ENCODE data around the gene NTN5.
"Not testable (repeated sequence)": the region's sequence is repeated elsewhere in the genome, so short reads cannot be mapped to it uniquely, and the experiment has no call there.

The NTN5 gene

DNA sequence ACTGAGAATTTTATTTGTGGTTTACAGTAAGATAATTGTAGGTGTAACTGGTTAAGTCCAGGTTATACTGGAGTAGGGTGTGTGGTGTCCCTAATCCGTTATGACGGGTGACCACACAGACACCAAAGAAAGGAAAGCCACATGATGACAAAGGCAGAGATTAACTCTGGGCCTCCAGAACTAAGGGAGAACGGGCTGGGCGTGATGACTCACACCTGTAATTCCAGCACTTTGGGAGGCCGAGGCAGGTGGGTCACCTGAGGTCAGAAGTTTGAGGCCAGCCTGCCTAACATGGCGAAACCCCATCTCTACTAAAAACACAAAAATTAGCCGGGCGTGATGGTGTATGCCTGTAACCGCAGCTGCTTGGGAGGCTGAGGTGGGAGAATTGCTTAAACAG lies 12.8 kb upstream of the NTN5 start:
- Mint-ChIP-seq H3K9me3 (no peaks in the 10 kb centered on the region), H3K36me3 (ENCODE audit: low read depth) (no peaks in the 10 kb centered on the region), H3K27me3 (no peaks in the 10 kb centered on the region), H3K27ac (no peak overlapping the region), H3K4me3 (no peak overlapping the region), H3K4me1 (ENCODE audit: low read depth) (no peaks in the 10 kb centered on the region)
- no peak for DNase-seq

DNA sequence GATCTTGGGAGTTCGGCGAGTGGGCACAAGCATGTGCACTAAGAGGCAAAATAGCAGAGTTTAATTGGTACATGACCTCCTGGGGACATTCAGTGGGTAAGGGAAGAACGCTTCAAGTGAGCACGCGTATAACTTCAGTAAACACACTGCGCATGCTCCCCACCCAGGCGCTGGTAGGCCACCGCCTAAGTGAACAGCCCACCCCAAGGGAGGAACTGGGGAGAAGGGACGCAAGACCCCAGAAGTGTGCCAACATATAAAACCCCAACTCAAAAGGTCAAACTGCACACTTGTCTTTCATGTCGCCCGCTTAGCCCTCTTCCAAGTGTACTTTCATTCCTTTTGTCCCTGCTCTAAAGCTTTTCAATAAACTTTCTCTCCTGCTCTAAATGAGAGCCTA lies 10.5 kb upstream of the NTN5 start:
- no peaks in the 10 kb centered on the region for H3K36me3 Mint-ChIP-seq (ENCODE audit: low read depth)
- H3K27me3 Mint-ChIP-seq, result no peaks in the 10 kb centered on the region
- no peak overlapping the region for H3K27ac Mint-ChIP-seq
- no peak overlapping the region for H3K4me3 Mint-ChIP-seq
- peak; percentile 55 for DNase-seq
- no peaks in the 10 kb centered on the region for H3K4me1 Mint-ChIP-seq (ENCODE audit: low read depth)
- no peaks in the 10 kb centered on the region for H3K9me3 Mint-ChIP-seq

DNA sequence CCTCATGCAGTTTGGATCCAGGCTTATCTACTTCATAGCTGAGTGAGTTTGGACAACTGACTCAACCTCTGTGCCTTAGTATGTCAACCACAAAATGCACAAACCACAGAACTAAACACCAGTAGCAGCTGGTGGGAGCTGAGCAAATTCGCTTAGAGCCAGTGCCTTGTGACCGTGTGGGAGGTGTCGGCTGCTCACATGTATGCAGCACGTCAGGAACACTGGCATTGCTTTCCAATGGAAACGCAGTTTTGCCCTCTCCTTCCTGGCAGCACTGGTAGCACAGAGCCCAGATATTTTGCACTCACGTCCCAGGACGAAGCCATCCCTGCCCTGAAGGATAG lies 8.3 kb upstream of the NTN5 start:
- H3K4me1 Mint-ChIP-seq (ENCODE audit: low read depth), result no peaks in the 10 kb centered on the region
- no peak overlapping the region for H3K4me3 Mint-ChIP-seq
- H3K27ac Mint-ChIP-seq, result no peak overlapping the region
- H3K27me3 Mint-ChIP-seq, result no peaks in the 10 kb centered on the region
- H3K36me3 Mint-ChIP-seq (ENCODE audit: low read depth), result no peaks in the 10 kb centered on the region
- H3K9me3 Mint-ChIP-seq, result no peaks in the 10 kb centered on the region
- DNase-seq, result no peak

DNA sequence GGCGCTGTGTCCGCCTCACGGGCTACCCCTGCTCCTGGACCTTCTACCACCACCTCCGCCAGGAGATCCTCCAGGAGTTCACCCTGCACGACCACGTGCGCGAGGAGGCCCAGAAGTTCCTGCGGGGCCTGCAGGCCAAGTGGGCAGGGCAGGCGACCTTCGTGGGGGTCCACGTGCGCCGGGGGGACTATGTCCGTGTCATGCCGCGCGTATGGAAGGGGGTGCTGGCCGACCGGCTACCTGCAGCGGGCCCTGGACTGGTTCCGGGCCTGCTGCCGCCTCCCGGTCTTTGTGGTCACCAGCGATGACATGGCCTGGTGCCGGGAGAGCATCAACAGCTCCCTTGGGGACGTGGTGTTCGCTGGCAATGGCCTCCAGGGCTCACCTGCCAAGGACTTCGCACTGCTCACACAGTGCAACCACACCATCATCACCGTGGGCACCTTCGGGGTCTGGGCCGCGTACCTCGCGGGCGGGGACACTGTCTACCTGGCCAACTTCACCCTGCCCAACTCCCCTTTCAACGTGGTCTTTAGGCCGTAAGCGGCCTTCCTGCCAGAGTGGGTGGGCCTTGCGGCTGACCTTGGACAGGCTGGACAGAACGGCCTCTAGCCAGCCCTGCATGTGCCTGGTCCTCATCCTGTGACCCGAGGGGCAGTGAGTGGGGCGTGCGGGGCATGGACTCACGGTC lies 7.8 kb upstream of the NTN5 start:
- H3K27ac Mint-ChIP-seq, result no peak overlapping the region
- no peaks in the 10 kb centered on the region for H3K4me1 Mint-ChIP-seq (ENCODE audit: low read depth)
- no peaks in the 10 kb centered on the region for H3K9me3 Mint-ChIP-seq
- no peaks in the 10 kb centered on the region for H3K27me3 Mint-ChIP-seq
- DNase-seq, result no peak
- no peak overlapping the region for H3K4me3 Mint-ChIP-seq
- H3K36me3 Mint-ChIP-seq (ENCODE audit: low read depth), result no peaks in the 10 kb centered on the region

DNA sequence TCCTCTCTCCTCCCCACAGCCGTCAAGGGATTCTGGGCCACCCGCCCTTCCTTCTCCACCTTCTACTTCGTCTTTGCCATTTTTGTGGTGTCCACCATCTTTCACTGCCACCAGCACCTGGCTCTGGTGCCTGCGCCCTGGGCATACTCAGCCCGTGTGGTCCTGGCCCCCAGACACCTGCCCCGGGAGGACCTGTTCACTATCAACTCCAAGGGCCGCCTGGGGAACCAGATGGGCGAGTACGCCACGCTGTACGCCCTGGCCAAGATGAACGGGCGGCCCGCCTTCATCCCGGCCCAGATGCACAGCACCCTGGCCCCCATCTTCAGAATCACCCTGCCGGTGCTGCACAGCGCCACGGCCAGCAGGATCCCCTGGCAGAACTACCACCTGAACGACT lies 7.2 kb upstream of the NTN5 start:
- H3K9me3 Mint-ChIP-seq, result not testable (repeated sequence)

DNA sequence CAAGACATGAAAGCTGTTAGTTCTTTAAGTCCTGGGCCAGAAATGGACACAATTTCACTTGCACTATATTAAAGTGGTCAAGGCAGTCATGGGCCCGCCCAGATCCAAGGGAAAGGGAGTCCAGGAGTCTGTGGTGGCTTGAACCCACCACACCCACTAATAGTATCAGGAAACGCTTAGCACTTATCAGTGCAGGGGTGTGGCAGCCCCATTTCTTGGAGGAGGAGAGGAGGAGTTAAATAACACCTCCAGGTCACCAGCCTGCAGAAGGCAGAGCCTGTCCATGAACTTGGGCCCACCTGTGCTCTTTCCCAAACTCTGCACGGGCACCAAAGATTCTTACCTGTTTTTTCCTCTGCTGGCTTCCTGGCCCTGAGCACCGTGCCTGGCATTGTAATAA lies 5.4 kb upstream of the NTN5 start:
- no peaks in the 10 kb centered on the region for H3K27me3 Mint-ChIP-seq
- no peaks in the 10 kb centered on the region for H3K36me3 Mint-ChIP-seq (ENCODE audit: low read depth)
- peaks cover 6% of the 10 kb centered on the region for H3K4me1 Mint-ChIP-seq (ENCODE audit: low read depth)
- no peak overlapping the region for H3K27ac Mint-ChIP-seq
- no peak for DNase-seq
- H3K9me3 Mint-ChIP-seq, result no peaks in the 10 kb centered on the region
- no peak overlapping the region for H3K4me3 Mint-ChIP-seq

More for the DNA sequence above, 7.2 kb upstream of the NTN5 start:
- H3K36me3 Mint-ChIP-seq (ENCODE audit: low read depth); H3K4me1 Mint-ChIP-seq (ENCODE audit: low read depth); H3K27ac Mint-ChIP-seq; H3K27me3 Mint-ChIP-seq; H3K4me3 Mint-ChIP-seq; DNase-seq: not testable (repeated sequence)

DNA sequence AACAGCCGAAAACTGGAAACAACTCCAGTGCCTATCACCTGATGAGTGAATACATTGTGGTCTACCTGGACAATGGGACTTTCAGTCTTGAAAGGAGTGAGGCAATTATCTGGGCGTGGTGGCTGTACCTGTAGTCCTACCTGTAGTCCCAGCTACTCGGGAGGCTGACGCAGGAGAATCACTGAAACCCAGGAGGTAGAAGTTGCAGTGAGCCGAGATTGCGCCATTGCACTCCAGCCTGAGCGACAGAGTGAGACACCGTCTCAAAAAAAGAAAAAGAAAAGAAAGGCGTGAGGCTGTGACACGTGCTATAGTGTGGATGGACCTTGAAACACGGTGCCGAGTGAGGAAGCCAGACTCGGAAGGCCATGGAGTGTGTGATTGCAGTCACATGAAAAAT lies 4.1 kb upstream of the NTN5 start:
- Mint-ChIP-seq H3K4me1 (ENCODE audit: low read depth) (peaks cover 6% of the 10 kb centered on the region), H3K27me3 (no peaks in the 10 kb centered on the region), H3K9me3 (no peaks in the 10 kb centered on the region), H3K4me3 (no peak overlapping the region), H3K27ac (no peak overlapping the region), H3K36me3 (ENCODE audit: low read depth) (no peaks in the 10 kb centered on the region)
- DNase-seq, result no peak

DNA sequence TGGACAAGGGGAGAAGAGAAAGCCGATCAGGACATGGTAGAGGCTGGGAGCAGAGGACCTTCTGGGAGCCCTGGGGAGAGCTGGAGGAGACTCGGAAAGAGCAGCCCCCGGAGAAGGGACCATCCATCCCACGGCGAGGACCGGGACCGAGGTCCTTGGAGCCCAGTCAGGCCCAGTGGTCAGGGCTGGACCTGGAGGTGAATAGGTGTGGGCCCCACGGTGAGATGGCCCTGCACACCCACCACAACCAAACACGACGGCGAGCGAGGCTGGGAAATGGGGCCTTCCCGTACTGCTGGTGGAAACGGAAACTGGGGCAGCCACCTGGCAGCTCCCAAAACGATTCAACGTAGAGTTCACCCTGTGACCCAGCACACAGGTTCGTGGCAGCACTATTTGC lies 3.7 kb upstream of the NTN5 start:
- no peak overlapping the region for H3K27ac Mint-ChIP-seq
- no peak overlapping the region for H3K4me3 Mint-ChIP-seq

DNA sequence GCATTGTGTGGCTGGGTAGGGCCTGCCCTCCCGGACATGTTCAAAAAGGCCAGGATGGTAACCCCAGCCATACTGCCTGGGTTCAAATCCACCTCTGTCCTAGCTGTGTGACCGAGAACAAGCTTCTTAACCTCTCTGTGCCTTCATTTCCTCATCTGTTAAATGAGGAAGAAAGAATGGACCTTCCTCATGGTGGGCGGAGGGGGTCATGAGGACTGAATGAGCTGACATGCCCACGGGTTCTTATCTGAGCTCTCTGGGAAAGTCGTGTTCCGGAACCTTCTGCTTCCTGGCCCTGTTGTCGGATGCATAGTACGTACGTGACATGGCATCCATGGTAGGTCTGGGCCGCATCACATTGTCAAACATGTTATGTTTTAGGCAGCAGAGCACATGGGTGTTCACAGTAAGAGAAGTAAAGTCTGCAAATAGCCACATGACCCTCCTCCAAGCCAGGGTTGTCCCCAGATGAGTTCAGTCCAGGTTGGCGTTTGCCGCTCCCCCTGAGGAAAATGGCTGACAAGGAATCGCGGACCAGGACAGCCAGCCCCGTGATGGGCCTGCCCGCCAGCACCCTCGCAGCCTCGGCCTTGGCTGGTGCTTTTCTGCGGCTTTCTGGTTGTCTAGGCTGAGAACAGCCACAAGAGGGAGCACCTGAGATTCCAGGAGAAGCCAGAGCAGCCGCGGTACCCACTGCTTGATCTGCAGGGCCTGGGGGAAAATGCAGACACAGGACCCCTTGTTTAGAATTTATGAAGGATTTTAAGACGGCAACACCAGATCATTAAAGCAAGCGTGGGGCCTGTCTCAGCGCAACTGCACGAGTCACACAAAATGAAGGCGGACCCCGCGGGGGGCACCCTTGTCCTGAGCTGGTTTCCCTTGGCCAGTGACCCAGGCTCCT lies 2.4 kb upstream of the NTN5 start:
- Mint-ChIP-seq H3K4me1 (ENCODE audit: low read depth) (peaks cover 6% of the 10 kb centered on the region), H3K36me3 (ENCODE audit: low read depth) (no peaks in the 10 kb centered on the region), H3K9me3 (no peaks in the 10 kb centered on the region), H3K4me3 (no peak overlapping the region), H3K27ac (no peak overlapping the region), H3K27me3 (no peaks in the 10 kb centered on the region)
- DNase-seq, result peak; percentile 80

More for the DNA sequence above, 3.7 kb upstream of the NTN5 start:
- peaks cover 6% of the 10 kb centered on the region for H3K4me1 Mint-ChIP-seq (ENCODE audit: low read depth)
- no peaks in the 10 kb centered on the region for H3K36me3 Mint-ChIP-seq (ENCODE audit: low read depth)
- DNase-seq, result no peak
- no peaks in the 10 kb centered on the region for H3K27me3 Mint-ChIP-seq
- H3K9me3 Mint-ChIP-seq, result no peaks in the 10 kb centered on the region

DNA sequence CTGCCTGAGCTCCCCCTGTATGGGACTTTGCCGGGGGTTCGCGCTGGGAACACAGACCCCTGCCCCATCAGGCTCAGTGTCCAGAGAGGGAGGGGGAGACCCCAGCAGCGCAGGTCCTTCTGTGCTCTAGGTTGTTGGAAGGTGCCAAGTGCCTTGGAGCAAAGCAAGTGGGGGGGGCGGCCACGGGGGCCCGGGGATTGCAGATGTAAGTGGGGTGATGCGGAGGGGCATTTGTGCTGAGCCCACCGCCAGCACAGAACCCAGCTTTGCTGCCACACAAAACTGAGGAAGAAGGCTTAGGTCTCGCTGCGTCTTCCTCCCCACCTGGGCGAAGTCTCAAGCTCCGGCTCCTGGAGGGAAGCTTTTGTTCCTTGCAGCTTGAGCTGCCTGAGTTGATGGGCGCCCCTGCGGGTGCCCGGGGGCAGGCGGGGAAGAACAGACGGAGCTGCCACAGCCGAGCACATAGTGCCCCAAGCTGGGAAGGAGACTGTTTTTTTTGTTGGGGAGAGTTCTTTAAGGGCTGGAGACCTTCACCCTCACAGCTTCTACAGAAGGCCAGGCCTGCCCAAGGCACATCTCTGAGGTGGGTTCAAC lies 1.5 kb upstream of the NTN5 start:
- H3K9me3 Mint-ChIP-seq, result no peaks in the 10 kb centered on the region
- H3K4me3 Mint-ChIP-seq, result no peak overlapping the region
- DNase-seq, result no peak
- no peaks in the 10 kb centered on the region for H3K27me3 Mint-ChIP-seq
- no peak overlapping the region for H3K27ac Mint-ChIP-seq
- no peaks in the 10 kb centered on the region for H3K36me3 Mint-ChIP-seq (ENCODE audit: low read depth)
- H3K4me1 Mint-ChIP-seq (ENCODE audit: low read depth), result peaks cover 6% of the 10 kb centered on the region

DNA sequence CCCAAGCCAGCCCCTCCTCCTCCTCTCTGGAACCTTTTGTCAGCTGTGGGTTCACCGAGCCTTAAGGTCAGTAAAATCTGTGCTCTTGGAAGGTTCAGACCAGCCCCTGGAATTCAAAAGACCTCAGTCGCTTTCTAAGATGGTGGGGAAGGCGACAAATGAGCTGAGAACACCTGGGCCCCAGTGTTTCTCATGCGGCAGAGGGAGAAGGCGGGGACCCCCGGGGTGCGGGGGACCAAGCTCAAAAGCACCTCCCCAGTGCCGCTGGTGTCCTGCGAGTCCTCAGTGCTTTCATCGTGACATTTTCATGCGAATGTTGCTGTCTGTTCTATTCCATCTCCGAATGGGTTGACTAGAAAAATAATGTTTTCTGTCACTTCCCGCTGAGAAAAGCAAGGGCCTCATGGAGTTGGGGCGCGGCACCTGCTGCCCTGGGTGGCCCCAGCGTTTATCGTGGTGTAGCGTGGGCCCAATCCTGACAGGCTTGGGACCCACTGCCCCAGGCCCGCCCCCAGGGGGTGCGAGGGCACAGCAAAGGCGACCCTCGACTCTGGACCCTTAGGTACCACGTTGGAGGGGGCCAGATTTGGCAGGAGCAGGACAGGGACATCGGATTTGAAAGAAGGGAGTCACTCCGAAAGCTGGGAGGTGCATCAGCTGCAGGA lies 751 bp upstream of the NTN5 start:
- H3K27me3 Mint-ChIP-seq, result no peaks in the 10 kb centered on the region
- H3K36me3 Mint-ChIP-seq (ENCODE audit: low read depth), result no peaks in the 10 kb centered on the region
- H3K4me3 Mint-ChIP-seq, result no peak overlapping the region
- DNase-seq, result no peak
- no peak overlapping the region for H3K27ac Mint-ChIP-seq
- H3K4me1 Mint-ChIP-seq (ENCODE audit: low read depth), result peaks cover 6% of the 10 kb centered on the region
- no peaks in the 10 kb centered on the region for H3K9me3 Mint-ChIP-seq

DNA sequence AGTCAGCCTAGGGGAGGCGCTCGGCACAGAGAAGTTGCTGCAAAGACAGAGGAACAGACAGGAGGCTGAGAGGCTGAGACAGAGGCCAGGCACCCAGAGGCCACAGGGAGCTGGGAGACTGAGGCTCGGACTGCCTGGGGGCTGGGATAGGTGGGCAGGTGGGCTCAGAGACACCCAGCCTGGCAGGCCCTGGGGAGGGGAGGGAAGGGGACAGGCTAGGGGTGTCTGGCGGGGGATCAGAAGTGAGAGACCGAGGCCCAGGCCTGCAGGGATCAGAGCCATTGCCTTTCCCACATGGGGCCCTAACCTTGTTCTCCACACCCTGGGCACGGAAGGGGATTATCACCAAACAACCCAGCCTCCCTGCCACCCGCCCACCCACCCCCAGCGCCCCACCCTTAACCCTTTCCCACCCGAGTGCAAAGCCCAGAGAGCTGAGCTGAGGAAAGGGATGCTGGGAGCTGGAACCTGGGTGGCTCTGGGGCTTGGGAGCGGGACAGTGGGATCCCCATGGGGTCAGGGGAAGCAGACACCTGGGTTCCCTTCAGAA lies 1.3 kb downstream of the NTN5 start:
- Mint-ChIP-seq H3K27ac (no peak overlapping the region), H3K9me3 (no peaks in the 10 kb centered on the region), H3K4me1 (ENCODE audit: low read depth) (peaks cover 6% of the 10 kb centered on the region), H3K4me3 (no peak overlapping the region), H3K36me3 (ENCODE audit: low read depth) (no peaks in the 10 kb centered on the region), H3K27me3 (no peaks in the 10 kb centered on the region)
- no peak for DNase-seq

DNA sequence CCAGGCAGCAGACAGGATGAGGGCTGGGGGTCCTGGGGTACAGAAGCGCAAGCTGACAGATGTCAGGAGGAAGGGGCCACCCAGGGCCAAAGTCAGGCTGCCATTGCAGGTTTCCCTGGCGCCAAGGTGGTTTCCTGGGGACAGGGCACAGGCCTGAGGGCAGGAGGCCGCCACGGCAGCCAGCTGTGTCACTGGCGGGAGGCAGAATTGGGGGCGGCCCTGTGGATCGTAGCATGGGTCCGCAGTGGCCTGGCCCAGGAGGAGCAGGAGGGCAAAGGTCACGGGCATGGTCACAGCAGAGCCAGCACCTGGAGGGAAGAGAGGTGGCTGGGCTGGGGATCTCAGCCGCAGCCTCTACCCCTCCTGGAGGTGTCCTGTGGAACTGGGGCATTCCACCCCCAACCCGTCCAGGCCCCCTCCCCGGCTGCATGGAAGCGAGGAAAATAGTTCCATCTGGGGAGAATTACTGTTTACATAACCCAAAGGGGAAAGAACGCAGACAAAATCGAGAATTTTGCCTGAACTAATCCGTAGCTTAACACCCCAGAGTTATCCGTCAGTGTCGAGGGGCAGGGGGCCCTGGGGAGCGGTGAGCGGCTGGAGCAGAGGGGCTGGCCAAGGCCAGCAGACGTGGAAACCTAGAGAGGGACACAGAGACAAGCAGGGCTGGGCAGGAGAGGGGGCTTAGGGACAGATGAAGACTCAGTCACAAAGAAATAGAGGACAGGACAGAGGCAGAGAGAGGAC lies 1.9 kb downstream of the NTN5 start:
- Mint-ChIP-seq H3K36me3 (ENCODE audit: low read depth) (no peaks in the 10 kb centered on the region), H3K27me3 (no peaks in the 10 kb centered on the region), H3K9me3 (no peaks in the 10 kb centered on the region), H3K27ac (no peak overlapping the region), H3K4me3 (no peak overlapping the region), H3K4me1 (ENCODE audit: low read depth) (peaks cover 6% of the 10 kb centered on the region)
- DNase-seq, result no peak
